Measurements from ENCODE around the gene DAB1. TPM values are rescaled to one million over a fixed set of nuclear protein-coding genes. Genes with fewer than 3 reads are reported as not detected.

DAB1 gene
- total RNA-seq, 1 donor from 2014 or later = 45.4 TPM

- no peak for DNase-seq
Observed at GRCh38 chr1:57411262-57411661, 12.6 kb downstream of the DAB1 start.

GRCh38 chr1:57410508-57410907 is 13.4 kb downstream of the DAB1 start:
- DNase-seq = no peak

- DNase-seq = no peak
Observed at GRCh38 chr1:57407928-57408327, 15.9 kb downstream of the DAB1 start.

GRCh38 chr1:57406428-57406970 is 17.4 kb downstream of the DAB1 start:
- DNase-seq = no peak

GRCh38 chr1:57404884-57405283 is 19.0 kb downstream of the DAB1 start:
- DNase-seq = no peak

- no peak for DNase-seq
Observed at GRCh38 chr1:57403201-57403600, 20.7 kb downstream of the DAB1 start.

- no peak for DNase-seq
Observed at GRCh38 chr1:57401671-57402070, 22.2 kb downstream of the DAB1 start.

GRCh38 chr1:57400048-57400447 is 23.8 kb downstream of the DAB1 start:
- DNase-seq = no peak

- DNase-seq = no peak
Observed at GRCh38 chr1:57393058-57393584, 30.7 kb downstream of the DAB1 start.

- no peak for DNase-seq
Observed at GRCh38 chr1:57385336-57385735, 38.5 kb downstream of the DAB1 start.

GRCh38 chr1:57384901-57385300 is 39.0 kb downstream of the DAB1 start:
- no peak for DNase-seq

- DNase-seq = no peak
Observed at GRCh38 chr1:57384284-57384683, 39.6 kb downstream of the DAB1 start.

GRCh38 chr1:57381871-57382270 is 42.0 kb downstream of the DAB1 start:
- no peak for DNase-seq

GRCh38 chr1:57381426-57381825 is 42.4 kb downstream of the DAB1 start:
- DNase-seq = no peak

GRCh38 chr1:57380923-57381322 is 42.9 kb downstream of the DAB1 start:
- no peak for DNase-seq

GRCh38 chr1:57378534-57378933 is 45.3 kb downstream of the DAB1 start:
- DNase-seq = no peak

GRCh38 chr1:57377339-57378139 is 46.3 kb downstream of the DAB1 start:
- no peak for DNase-seq

- DNase-seq = no peak
Observed at GRCh38 chr1:57376041-57376440, 47.8 kb downstream of the DAB1 start.

GRCh38 chr1:57369889-57370288 is 54.0 kb downstream of the DAB1 start:
- DNase-seq = no peak

- no peak for DNase-seq
Observed at GRCh38 chr1:57367945-57368344, 55.9 kb downstream of the DAB1 start.

GRCh38 chr1:57363643-57364042 is 60.2 kb downstream of the DAB1 start:
- DNase-seq = no peak

- DNase-seq = no peak
Observed at GRCh38 chr1:57363165-57363564, 60.7 kb downstream of the DAB1 start.

- no peak for DNase-seq
Observed at GRCh38 chr1:57362480-57362879, 61.4 kb downstream of the DAB1 start.

- no peak for DNase-seq
Observed at GRCh38 chr1:57361516-57361915, 62.3 kb downstream of the DAB1 start.

All from occipital lobe (tissue), 2 donors.